SK-N-SH (cell line): ENCODE data around the gene MPEG1.

Experiments used
- CTCF ChIP-seq: fragments of 200-600 bp; sonication (generic); IDR thresholded peaks from 2 replicates; pipeline ENCODE4 v1.6.1; 2017; ENCODE audit warnings: antibody characterized with exemption, mild to moderate bottlenecking, moderate library complexity
- GABPA ChIP-seq: IDR thresholded peaks from 2 replicates; pipeline ENCODE4 v1.4.0; 2012; ENCODE audit warnings: low read depth, mild to moderate bottlenecking
- JUND ChIP-seq: IDR thresholded peaks from 2 replicates; pipeline ENCODE4 v1.4.0; 2012
- MAX ChIP-seq: IDR thresholded peaks from 2 replicates; pipeline ENCODE4 v1.4.0; 2012; ENCODE audit warnings: low read depth
- POLR2AphosphoS5 ChIP-seq: IDR thresholded peaks from 2 replicates; pipeline ENCODE4 v1.6.1; 2012; ENCODE audit warnings: low read depth, low read length
- RAD21 ChIP-seq: IDR thresholded peaks from 2 replicates; pipeline ENCODE4 v1.6.1; 2012; ENCODE audit warnings: mild to moderate bottlenecking, low read length
- SIN3A ChIP-seq: IDR thresholded peaks from 2 replicates; pipeline ENCODE4 v1.6.1; 2012; ENCODE audit warnings: low read depth, mild to moderate bottlenecking, low read length, moderate library complexity, borderline replicate concordance
- SMC3 ChIP-seq: IDR thresholded peaks from 2 replicates; pipeline ENCODE4 v1.6.1; 2012; ENCODE audit warnings: low read depth, low read length, improper control_type of control experiment
- TAF1 ChIP-seq: IDR thresholded peaks from 2 replicates; pipeline ENCODE4 v1.6.1; 2012; ENCODE audit warnings: low read depth, mild to moderate bottlenecking, low read length, moderate library complexity, borderline replicate concordance
- TCF12 ChIP-seq: IDR thresholded peaks from 2 replicates; pipeline ENCODE4 v1.4.0; 2012
- YY1 ChIP-seq: IDR thresholded peaks from 2 replicates; pipeline ENCODE4 v1.4.0; 2012; ENCODE audit warnings: low read depth, mild to moderate bottlenecking

- TF ChIP-seq CTCF: no peak
- no peak for TF ChIP-seq GABPA
- no peak for TF ChIP-seq POLR2AphosphoS5
- TF ChIP-seq TAF1: no peak
- no peak for TF ChIP-seq RAD21
- no peak for TF ChIP-seq MAX
- no peak for TF ChIP-seq SIN3A
- no peak for TF ChIP-seq SMC3
- TF ChIP-seq TCF12: no peak
- no peak for TF ChIP-seq YY1
- TF ChIP-seq JUND: no peak
Observed at GRCh38 chr11:59218893-59219292, 6.2 kb upstream of the MPEG1 start.
